Thoracic aorta (tissue), 2 donors: ENCODE measurements around the gene CFD. TPM values are rescaled to one million over a fixed set of nuclear protein-coding genes. Genes with fewer than 3 reads are reported as not detected.

Experiments
- ATAC-seq: fragments of 150-250 bp; one replicate; pipeline ENCODE4 v1.8.0; 2017; ENCODE audit warnings: low read depth; ENCODE audit not compliant: insufficient number of reproducible peaks, low FRiP score
- DNase-seq: peaks from one replicate; pipeline ENCODE4 v3.0.0-alpha.2; 2020; ENCODE audit warnings: low spot score
- H3K27ac ChIP-seq, 2 donors: fragments of 200-600 bp; sonication (generic); 1 replicate in 1 of 2; 2 replicates in 1 of 2; pipeline ENCODE4 v1.5.1; 2016; ENCODE audit warnings: mild to moderate bottlenecking in 2 of 2, moderate library complexity in 2 of 2
- H3K27me3 ChIP-seq: fragments of 200-600 bp; sonication (generic); replicated peaks from 2 replicates; pipeline ENCODE4 v1.6.0; 2016; ENCODE audit warnings: mild to moderate bottlenecking; ENCODE audit not compliant: insufficient read depth
- H3K36me3 ChIP-seq: fragments of 200-600 bp; sonication (generic); one replicate; pipeline ENCODE4 v1.5.1; 2016
- H3K4me1 ChIP-seq, 2 donors: fragments of 200-600 bp; sonication (generic); 1 replicate in 1 of 2; 2 replicates in 1 of 2; pipeline versions ENCODE4 v1.5.1 to v1.6.0; 2016; ENCODE audit warnings: low read depth in 2 of 2, mild to moderate bottlenecking in 1 of 2; ENCODE audit not compliant: control insufficient read depth in 1 of 2
- H3K4me3 ChIP-seq: fragments of 200-600 bp; sonication (generic); 2 replicates; pipeline ENCODE4 v1.5.1; 2016; ENCODE audit warnings: mild to moderate bottlenecking
- H3K9me3 ChIP-seq: fragments of 200-600 bp; sonication (generic); 2 replicates; pipeline ENCODE4 v1.5.1; 2016
- total RNA-seq, 2 donors: library from RNA; depleted of rRNA; stranded (reverse); fragments of >200 nt; gene quantifications; one replicate each; pipeline versions ENCODE4 v1.1.0 to v1.2.3, GENCODE V29; 2016
- TF ChIP-seq, protein P1 (sequence below): fragments of 200-600 bp; sonication (generic); IDR thresholded peaks from one replicate; pipeline ENCODE4 v1.5.1; 2019; ENCODE audit warnings: antibody characterized with exemption

CFD gene
- total RNA-seq, 2 donors from 2014 or later = 472 to 781 TPM

DNA sequence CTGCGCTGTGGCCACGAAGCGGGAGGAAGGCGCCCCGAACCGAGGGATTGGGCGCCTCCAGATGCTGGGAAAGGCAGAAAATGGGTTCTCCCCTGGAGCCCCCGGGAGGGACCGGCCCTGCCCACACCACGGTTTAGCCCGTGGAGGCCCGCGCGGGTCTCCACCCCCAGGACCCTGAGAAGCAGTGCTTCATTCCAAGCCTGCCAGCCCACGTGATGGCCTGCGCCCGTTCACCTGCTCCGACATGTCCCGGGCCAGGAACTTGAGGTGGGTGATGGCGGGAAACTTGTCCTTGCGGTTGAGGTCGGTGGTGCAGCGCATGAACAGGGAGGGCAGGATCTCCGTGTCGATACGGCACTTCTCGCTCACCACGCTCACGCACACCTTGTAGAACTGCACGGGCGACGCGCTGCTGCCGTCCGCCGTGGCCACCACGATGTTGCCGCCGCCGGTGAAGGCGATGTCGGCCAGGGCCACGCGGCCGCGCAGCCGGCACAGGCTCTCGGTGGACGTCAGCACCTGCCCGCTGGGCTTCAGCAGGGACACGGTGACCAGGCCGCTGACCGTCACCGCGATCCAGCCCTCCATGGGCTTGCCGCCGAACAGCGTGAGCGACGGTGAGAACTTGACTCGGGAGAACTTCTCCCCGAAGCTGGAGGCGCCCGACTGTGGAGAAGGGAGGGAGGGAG is 26.2 kb downstream of the CFD start:
- H3K9me3 ChIP-seq = no peaks in the 10 kb centered on the region
- H3K27me3 ChIP-seq = no peaks in the 10 kb centered on the region
- no peak overlapping the region for H3K4me3 ChIP-seq
- no peak overlapping the region for H3K27ac ChIP-seq
- H3K4me1 ChIP-seq = no peaks in the 10 kb centered on the region
- peaks cover 67% of the 10 kb centered on the region for H3K36me3 ChIP-seq
- no peak for ATAC-seq
- TF ChIP-seq, protein P1, sequence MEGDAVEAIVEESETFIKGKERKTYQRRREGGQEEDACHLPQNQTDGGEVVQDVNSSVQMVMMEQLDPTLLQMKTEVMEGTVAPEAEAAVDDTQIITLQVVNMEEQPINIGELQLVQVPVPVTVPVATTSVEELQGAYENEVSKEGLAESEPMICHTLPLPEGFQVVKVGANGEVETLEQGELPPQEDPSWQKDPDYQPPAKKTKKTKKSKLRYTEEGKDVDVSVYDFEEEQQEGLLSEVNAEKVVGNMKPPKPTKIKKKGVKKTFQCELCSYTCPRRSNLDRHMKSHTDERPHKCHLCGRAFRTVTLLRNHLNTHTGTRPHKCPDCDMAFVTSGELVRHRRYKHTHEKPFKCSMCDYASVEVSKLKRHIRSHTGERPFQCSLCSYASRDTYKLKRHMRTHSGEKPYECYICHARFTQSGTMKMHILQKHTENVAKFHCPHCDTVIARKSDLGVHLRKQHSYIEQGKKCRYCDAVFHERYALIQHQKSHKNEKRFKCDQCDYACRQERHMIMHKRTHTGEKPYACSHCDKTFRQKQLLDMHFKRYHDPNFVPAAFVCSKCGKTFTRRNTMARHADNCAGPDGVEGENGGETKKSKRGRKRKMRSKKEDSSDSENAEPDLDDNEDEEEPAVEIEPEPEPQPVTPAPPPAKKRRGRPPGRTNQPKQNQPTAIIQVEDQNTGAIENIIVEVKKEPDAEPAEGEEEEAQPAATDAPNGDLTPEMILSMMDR = no peak
- no peak for DNase-seq

DNA sequence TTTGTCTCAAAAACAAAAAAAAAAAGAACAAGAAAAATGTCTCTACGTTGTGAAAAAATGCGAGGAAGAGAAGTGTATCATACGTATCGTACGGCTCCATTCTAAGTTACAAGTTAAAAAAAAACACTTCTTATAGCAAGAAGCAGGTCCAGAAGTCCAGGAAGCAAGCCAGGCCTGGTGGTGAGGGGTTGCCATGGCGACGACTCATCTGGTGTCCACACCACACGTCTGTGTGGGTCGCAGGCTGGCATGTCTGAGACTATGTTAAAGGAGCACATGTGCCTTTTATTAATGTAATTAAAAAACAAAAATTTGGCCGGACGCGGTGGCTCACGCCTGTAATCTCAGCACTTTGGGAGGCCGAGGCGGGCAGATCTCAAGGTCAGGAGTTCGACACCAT is 27.6 kb downstream of the CFD start:
- peaks cover 2 to 8% of the 10 kb centered on the region in 2 donors for H3K4me1 ChIP-seq
- no peaks in the 10 kb centered on the region for H3K9me3 ChIP-seq
- no peak overlapping the region for H3K4me3 ChIP-seq
- H3K27ac ChIP-seq = no peak overlapping the region
- TF ChIP-seq, protein P1 = no peak
- H3K27me3 ChIP-seq = no peaks in the 10 kb centered on the region
- DNase-seq (no peak), ATAC-seq (no peak)
- H3K36me3 ChIP-seq = peaks cover 54% of the 10 kb centered on the region

DNA sequence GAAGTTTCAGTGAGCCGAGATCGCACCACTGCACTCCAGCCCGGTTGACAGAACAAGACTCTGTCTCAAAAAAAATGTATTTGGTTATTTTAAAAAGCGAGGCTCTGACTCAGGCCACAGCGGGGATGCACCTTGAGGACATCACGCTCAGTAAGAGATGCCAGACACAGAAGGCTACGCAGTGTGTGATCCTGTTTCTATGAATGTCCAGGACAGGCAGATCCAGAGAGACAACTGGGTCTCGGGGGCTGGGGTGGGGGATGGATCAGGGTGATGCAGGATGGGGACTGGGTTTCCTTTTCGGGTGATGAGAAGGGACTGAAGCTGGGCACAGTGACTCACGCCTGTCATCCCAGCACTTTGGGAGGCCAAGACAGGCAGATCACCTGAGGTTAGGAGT is 28.1 kb downstream of the CFD start:
- Histone ChIP-seq H3K27me3 (no peaks in the 10 kb centered on the region), H3K36me3 (peaks cover 49% of the 10 kb centered on the region), H3K27ac (no peak overlapping the region), H3K4me1 (peaks cover 4 to 9% of the 10 kb centered on the region in 2 donors), H3K4me3 (no peak overlapping the region), H3K9me3 (no peaks in the 10 kb centered on the region)
- ATAC-seq = no peak
- DNase-seq = no peak
- TF ChIP-seq, protein P1 = no peak

DNA sequence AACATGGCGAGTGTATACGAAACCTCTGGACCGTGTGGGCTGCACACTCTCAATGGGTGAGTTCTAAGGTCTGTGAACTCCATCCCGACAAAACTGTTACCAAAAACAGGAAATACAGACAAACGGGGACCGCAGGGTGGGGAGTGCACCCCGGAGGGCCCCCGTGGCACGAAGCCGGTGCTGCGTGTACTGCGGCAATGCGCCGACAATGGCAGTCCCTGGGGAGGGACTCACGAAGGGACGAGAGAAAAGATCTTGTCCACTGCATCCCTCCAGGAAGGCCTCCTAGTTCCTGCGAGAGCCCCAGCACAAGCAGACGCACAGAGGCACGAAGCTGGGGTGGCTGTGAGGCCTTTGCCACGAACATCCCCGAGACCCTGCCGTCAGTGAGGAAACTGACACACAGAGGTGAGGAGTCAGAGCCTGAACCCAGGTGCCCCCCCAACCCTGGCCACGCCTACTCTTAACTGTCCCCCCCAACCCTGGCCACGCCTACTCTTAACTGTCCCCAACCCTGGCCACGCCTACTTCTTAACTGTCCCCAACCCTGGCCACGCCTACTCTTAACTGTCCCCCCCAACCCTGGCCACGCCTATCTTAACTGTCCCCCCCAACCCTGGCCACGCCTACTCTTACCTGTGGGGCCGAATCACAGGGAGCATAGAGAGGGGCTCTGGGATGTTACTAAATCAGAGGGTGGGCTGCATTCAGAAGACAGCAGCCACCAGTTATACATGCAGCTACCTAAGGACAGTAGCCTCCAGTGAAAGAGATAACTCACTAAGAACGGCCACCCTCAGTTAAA is 29.3 kb downstream of the CFD start:
- ATAC-seq = no peak
- peaks cover 4 to 12% of the 10 kb centered on the region in 2 donors for H3K4me1 ChIP-seq
- TF ChIP-seq, protein P1 = no peak
- no peaks in the 10 kb centered on the region for H3K27me3 ChIP-seq
- no peak overlapping the region for H3K27ac ChIP-seq
- H3K9me3 ChIP-seq = no peaks in the 10 kb centered on the region
- peaks cover 40% of the 10 kb centered on the region for H3K36me3 ChIP-seq
- H3K4me3 ChIP-seq = no peak overlapping the region
- DNase-seq = no peak

DNA sequence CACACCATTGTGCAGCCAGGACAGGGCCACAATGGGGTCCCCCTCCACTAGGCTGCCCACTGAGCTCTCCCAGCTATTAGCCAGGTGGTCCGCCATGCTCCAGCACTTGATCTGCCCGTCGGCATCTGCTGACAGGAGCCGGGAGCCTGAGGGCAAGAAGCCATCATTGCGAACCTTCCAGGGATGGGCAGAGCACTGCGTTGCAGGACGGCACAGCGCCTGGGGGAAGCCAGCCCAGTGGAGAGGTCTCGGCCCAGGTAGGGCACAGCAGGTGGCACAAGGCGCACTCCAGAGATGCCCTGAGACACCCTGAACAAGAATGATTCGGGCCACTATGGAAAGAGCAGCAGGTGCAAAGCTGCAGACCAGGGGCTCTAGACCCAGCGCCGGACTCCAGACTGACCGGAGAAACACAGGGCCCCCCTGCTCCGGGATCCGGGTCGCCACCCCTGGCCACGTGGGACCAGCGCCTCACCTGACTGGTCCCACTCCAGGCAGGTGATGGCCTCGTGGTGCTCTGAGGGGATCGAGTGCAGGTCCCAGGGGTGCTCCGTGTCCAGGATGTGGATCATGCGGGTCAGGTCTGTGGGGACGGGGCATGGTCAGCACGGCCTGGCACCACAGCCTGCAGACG is 30.3 kb downstream of the CFD start:
- DNase-seq = no peak
- H3K27ac ChIP-seq = no peak overlapping the region
- no peak for ATAC-seq
- TF ChIP-seq, protein P1 = no peak
- H3K27me3 ChIP-seq = no peaks in the 10 kb centered on the region
- H3K4me3 ChIP-seq = no peak overlapping the region
- H3K36me3 ChIP-seq = peaks cover 30% of the 10 kb centered on the region
- peaks cover 4 to 14% of the 10 kb centered on the region in 2 donors for H3K4me1 ChIP-seq
- no peaks in the 10 kb centered on the region for H3K9me3 ChIP-seq
